ENCODE measurements around the gene COL25A1. TPM values are rescaled to one million over a fixed set of nuclear protein-coding genes. Genes with fewer than 3 reads are reported as not detected.

COL25A1 gene
- polyA plus RNA-seq, 1 experiment, result not detected

DNA sequence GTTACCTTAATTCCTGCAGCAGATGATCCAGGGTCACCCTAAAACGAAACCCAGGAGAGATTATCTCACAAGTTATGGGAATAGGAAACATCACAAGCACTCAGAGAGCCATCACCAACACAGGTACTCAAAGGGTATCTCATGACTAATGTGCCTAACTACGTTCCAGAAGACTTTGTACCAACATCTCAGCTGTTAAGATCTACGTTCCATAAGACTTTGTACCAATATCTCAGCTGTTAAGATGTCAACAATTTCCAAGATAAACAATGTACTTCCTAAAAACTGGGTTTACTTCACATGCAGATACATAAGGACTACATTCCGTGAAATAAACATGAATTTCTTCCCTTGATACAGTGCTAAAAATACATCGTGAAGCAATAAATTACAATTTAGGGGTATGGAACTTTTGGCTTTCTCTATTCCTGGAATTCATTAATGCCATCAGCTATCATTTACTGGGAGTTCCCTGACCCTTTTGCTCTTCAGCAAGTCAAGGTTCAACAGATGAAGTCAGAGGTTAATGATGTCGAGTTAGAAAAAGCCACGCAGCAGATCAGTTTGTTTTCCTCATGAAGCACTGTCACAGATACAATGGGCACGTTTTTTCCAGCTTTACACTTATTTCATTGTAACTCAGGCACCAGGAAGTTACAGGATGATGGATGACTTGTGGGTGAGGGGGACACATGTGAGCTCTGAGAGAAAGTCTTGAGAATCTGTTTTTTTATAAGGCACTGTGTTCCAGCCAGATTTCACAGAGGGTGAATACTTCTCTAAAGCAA is 412.6 kb downstream of the COL25A1 start:
- TF ChIP-seq, protein P1, sequence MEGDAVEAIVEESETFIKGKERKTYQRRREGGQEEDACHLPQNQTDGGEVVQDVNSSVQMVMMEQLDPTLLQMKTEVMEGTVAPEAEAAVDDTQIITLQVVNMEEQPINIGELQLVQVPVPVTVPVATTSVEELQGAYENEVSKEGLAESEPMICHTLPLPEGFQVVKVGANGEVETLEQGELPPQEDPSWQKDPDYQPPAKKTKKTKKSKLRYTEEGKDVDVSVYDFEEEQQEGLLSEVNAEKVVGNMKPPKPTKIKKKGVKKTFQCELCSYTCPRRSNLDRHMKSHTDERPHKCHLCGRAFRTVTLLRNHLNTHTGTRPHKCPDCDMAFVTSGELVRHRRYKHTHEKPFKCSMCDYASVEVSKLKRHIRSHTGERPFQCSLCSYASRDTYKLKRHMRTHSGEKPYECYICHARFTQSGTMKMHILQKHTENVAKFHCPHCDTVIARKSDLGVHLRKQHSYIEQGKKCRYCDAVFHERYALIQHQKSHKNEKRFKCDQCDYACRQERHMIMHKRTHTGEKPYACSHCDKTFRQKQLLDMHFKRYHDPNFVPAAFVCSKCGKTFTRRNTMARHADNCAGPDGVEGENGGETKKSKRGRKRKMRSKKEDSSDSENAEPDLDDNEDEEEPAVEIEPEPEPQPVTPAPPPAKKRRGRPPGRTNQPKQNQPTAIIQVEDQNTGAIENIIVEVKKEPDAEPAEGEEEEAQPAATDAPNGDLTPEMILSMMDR (IDR thresholded peaks at IDR 0.05; ENCODE audit: insufficient read depth, low read depth, low read length), result no peak
- no peaks in the 10 kb centered on the region for H3K27me3 ChIP-seq (ENCODE audit: control insufficient read depth, insufficient read depth, low read length)
- H3K4me3 ChIP-seq (ENCODE audit: low read depth, low read length), result no peak overlapping the region
- ChIA-PET CTCF (no interaction called here), POLR2A (no interaction called here)
- DNase-seq (ENCODE audit: low read depth), result no peak
- H3K36me3 ChIP-seq (ENCODE audit: control insufficient read depth, insufficient read depth, low read length), result no peaks in the 10 kb centered on the region

DNA sequence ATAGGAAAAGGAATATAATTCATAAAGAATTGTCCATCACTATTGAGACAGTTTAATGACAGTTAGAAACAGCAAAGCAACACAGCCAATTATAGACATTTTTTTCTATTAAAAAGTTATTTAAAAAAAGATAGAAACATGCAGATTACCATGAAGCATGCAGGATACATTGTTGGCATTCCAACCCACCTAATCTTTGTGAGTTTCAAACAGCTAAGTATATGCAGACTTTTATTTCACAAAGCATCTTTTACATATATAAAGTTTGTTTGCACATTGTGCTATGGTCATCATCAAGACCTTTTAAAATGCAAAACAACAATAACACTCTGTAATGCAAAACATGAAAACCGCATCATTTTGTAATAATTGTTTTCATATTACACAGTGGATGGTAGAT is 413.7 kb downstream of the COL25A1 start:
- POLR2A ChIA-PET, result no interaction called here
- no peak overlapping the region for H3K4me3 ChIP-seq (ENCODE audit: low read depth, low read length)
- CTCF ChIA-PET, result no interaction called here
- H3K27me3 ChIP-seq (ENCODE audit: control insufficient read depth, insufficient read depth, low read length), result no peaks in the 10 kb centered on the region
- TF ChIP-seq, protein P1 (IDR thresholded peaks at IDR 0.05; ENCODE audit: insufficient read depth, low read depth, low read length), result no peak
- no peaks in the 10 kb centered on the region for H3K36me3 ChIP-seq (ENCODE audit: control insufficient read depth, insufficient read depth, low read length)
- DNase-seq (ENCODE audit: low read depth), result no peak

DNA sequence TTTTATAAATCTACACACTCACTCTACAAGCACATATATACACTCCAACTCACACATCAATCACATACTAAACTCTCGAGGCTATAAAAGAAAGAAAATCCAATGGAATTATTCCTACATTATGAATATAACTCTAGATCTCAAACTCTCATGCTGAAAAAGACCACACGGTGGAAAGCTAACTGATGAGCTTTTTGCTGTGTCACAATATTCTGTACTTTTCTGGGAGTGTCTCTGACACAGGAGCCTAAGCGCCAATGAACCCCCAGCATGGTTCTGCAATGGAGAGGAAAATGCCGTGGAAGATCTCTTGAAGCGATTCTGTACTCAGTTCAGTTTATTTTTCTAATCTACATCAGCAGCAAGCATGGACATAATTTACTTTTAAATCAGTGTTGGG is 415.4 kb downstream of the COL25A1 start:
- TF ChIP-seq, protein P1 (IDR thresholded peaks at IDR 0.05; ENCODE audit: insufficient read depth, low read depth, low read length), result no peak
- ChIA-PET CTCF (no interaction called here), POLR2A (no interaction called here)
- DNase-seq (ENCODE audit: low read depth), result no peak
- Histone ChIP-seq H3K36me3 (ENCODE audit: control insufficient read depth, insufficient read depth, low read length) (no peaks in the 10 kb centered on the region), H3K4me3 (ENCODE audit: low read depth, low read length) (no peak overlapping the region), H3K27me3 (ENCODE audit: control insufficient read depth, insufficient read depth, low read length) (no peaks in the 10 kb centered on the region)

DNA sequence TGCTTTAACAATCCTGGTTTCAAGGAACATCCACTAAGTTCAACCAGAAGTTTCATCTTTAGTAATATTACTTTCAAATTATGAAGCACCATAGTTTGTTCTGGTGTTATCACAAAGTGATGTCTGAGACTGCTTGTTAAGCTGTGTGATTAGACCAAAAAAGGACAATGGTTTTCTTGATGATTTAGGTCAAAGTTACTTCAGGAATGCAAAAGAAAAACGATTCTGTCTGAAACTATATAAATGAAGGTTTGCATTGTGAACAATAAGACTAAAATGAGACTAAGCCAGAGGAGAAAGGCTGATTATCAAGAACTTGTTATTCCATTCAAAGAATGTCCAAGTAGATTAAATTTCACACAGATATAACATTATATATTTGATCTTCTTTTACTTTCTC is 417.2 kb downstream of the COL25A1 start:
- POLR2A ChIA-PET, result interaction anchor here (1.2 kb wide), 1 partner anchor 36 kb away, joined by 3 read pairs; no protein-coding TSS in a partner anchor
- TF ChIP-seq, protein P1 (IDR thresholded peaks at IDR 0.05; ENCODE audit: insufficient read depth, low read depth, low read length), result no peak

DNA sequence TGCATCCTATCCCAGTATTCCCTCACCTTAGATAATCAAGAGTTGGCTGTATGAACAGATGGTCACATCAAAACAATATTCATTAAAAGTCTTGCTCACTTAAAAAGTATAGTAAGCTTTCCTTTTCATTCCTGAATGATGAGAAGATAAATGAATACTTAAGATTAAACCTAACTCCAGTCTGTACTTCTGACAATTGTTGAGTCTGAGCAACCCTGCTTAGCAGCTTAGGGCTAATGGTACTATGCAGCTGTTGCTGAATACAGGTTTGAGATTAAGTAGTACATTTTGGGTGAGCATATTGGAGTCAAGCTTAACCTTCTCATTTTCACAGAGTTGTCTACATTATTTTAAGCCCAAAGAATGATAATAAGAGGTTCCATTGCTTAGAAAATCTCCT is 417.9 kb downstream of the COL25A1 start:
- Histone ChIP-seq H3K4me3 (ENCODE audit: low read depth, low read length) (no peak overlapping the region), H3K36me3 (ENCODE audit: control insufficient read depth, insufficient read depth, low read length) (no peaks in the 10 kb centered on the region), H3K27me3 (ENCODE audit: control insufficient read depth, insufficient read depth, low read length) (no peaks in the 10 kb centered on the region)
- ChIA-PET POLR2A (interaction anchor here (1.2 kb wide), 1 partner anchor 35 kb away, joined by 3 read pairs; no protein-coding TSS in a partner anchor), CTCF (interaction anchor here (1.7 kb wide), 1 partner anchor 11 kb away, joined by 5 read pairs; no protein-coding TSS in a partner anchor)
- DNase-seq (ENCODE audit: low read depth), result no peak
- TF ChIP-seq, protein P1 (IDR thresholded peaks at IDR 0.05; ENCODE audit: insufficient read depth, low read depth, low read length), result no peak

More for the DNA sequence above, 417.2 kb downstream of the COL25A1 start:
- H3K4me3 ChIP-seq (ENCODE audit: low read depth, low read length), result no peak overlapping the region
- no peaks in the 10 kb centered on the region for H3K36me3 ChIP-seq (ENCODE audit: control insufficient read depth, insufficient read depth, low read length)
- no peaks in the 10 kb centered on the region for H3K27me3 ChIP-seq (ENCODE audit: control insufficient read depth, insufficient read depth, low read length)
- DNase-seq (ENCODE audit: low read depth), result no peak
- CTCF ChIA-PET, result interaction anchor here (1.7 kb wide), 1 partner anchor 11 kb away, joined by 5 read pairs; no protein-coding TSS in a partner anchor

Data from BJ (cell line).